Measurements from ENCODE around the gene PGAM5.
A peak's percentile ranks its signal among the peaks of the same experiment; 100 is the strongest.

The PGAM5 gene

GRCh38 chr12:132710405-132711079 lies at the start of gene PGAM5:
TSS of gene PGAM5 (plus strand) at chr12:132710842. CDS start at chr12:132710877, 35 bp downstream.
- Histone ChIP-seq H3K4me1 (ENCODE audit: control insufficient read depth, insufficient read depth, low read length) (peaks cover 5% of the 10 kb centered on the region; the same call in 1 of the 2 replicates), H3K27ac (ENCODE audit: low read depth, low read length) (peak within 1 kb of the TSS; percentile 91), H3K36me3 (ENCODE audit: control insufficient read depth, insufficient read depth, low read length) (peaks cover 17% of the 10 kb centered on the region), H3K9ac (ENCODE audit: low read length) (peak within 1 kb of the TSS; percentile 94), H3K4me3 (ENCODE audit: low read depth, low read length) (peak within 1 kb of the TSS; percentile 92), H3K27me3 (ENCODE audit: control insufficient read depth, insufficient read depth, low read length) (no peaks in the 10 kb centered on the region), H3K9me3 (ENCODE audit: control insufficient read depth, insufficient read depth, low read depth, low read length) (no peaks in the 10 kb centered on the region)

- no peak overlapping the region for H3K9ac ChIP-seq (ENCODE audit: low read length)
These were observed 49.6 kb upstream of the PGAM5 start for GRCh38 chr12:132660996-132661395.

GRCh38 chr12:132661972-132662371 lies 48.7 kb upstream of the PGAM5 start:
- Histone ChIP-seq H3K9me3 (ENCODE audit: control insufficient read depth, insufficient read depth, low read depth, low read length) (no peaks in the 10 kb centered on the region), H3K36me3 (ENCODE audit: control insufficient read depth, insufficient read depth, low read length) (peaks cover 100% of the 10 kb centered on the region), H3K4me3 (ENCODE audit: low read depth, low read length) (no peak overlapping the region), H3K27me3 (ENCODE audit: control insufficient read depth, insufficient read depth, low read length) (no peaks in the 10 kb centered on the region), H3K9ac (ENCODE audit: low read length) (no peak overlapping the region), H3K27ac (ENCODE audit: low read depth, low read length) (no peak overlapping the region), H3K4me1 (ENCODE audit: control insufficient read depth, insufficient read depth, low read length) (no peaks in the 10 kb centered on the region)

More at GRCh38 chr12:132660996-132661395, 49.6 kb upstream of the PGAM5 start:
- no peak overlapping the region for H3K27ac ChIP-seq (ENCODE audit: low read depth, low read length)
- H3K27me3 ChIP-seq (ENCODE audit: control insufficient read depth, insufficient read depth, low read length) = no peaks in the 10 kb centered on the region
- peaks cover 100% of the 10 kb centered on the region for H3K36me3 ChIP-seq (ENCODE audit: control insufficient read depth, insufficient read depth, low read length)
- H3K4me1 ChIP-seq (ENCODE audit: control insufficient read depth, insufficient read depth, low read length) = no peaks in the 10 kb centered on the region
- H3K4me3 ChIP-seq (ENCODE audit: low read depth, low read length) = no peak overlapping the region
- no peaks in the 10 kb centered on the region for H3K9me3 ChIP-seq (ENCODE audit: control insufficient read depth, insufficient read depth, low read depth, low read length)

DNA sequence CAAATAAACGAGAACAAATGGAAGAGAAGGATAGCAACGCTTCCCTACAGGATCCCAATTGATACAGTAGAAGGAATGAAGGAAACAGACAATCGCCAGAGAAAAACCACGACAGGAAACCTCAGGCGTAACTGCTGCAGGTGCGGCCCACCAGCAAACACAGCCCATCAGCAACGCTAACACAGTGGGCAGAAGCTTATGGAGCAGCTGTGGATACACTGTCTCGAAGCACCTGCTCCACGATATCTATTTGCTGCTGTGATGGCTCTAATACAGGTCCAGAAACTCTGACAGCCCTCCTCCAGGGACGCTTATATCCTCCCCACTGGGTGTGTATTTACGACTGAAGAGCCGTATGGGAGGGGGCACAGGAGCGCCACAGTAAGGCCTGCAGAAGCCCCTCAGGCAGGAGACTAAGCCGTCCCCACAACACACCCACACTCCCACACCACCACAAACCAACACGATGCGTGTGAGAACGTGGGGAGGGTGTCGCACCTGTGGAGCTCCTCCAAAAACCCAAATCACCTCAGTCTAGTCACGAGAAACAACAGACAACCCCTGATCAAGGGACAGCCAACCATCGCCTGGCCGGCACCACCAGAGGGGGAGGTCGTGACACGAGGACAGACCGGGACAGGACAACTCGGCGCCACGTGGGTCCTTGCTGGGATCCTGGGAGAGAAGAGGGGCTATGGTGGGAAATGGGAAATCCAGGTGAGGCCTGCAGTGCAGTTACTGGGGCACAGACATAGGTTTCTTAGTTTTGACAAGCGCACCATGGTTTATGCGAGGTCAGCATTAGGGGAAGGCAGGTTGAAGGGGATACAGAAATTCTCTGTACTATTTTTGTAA lies 47.5 kb upstream of the PGAM5 start:
- Histone ChIP-seq H3K36me3 (ENCODE audit: control insufficient read depth, insufficient read depth, low read length) (peaks cover 99% of the 10 kb centered on the region), H3K27ac (ENCODE audit: low read depth, low read length) (no peak overlapping the region), H3K4me3 (ENCODE audit: low read depth, low read length) (no peak overlapping the region), H3K4me1 (ENCODE audit: control insufficient read depth, insufficient read depth, low read length) (no peaks in the 10 kb centered on the region), H3K27me3 (ENCODE audit: control insufficient read depth, insufficient read depth, low read length) (no peaks in the 10 kb centered on the region), H3K9ac (ENCODE audit: low read length) (no peak overlapping the region), H3K9me3 (ENCODE audit: control insufficient read depth, insufficient read depth, low read depth, low read length) (no peaks in the 10 kb centered on the region)

- Histone ChIP-seq H3K4me3 (ENCODE audit: low read depth, low read length) (no peak overlapping the region), H3K4me1 (ENCODE audit: control insufficient read depth, insufficient read depth, low read length) (no peaks in the 10 kb centered on the region), H3K9me3 (ENCODE audit: control insufficient read depth, insufficient read depth, low read depth, low read length) (no peaks in the 10 kb centered on the region), H3K9ac (ENCODE audit: low read length) (no peak overlapping the region), H3K27ac (ENCODE audit: low read depth, low read length) (no peak overlapping the region), H3K27me3 (ENCODE audit: control insufficient read depth, insufficient read depth, low read length) (no peaks in the 10 kb centered on the region), H3K36me3 (ENCODE audit: control insufficient read depth, insufficient read depth, low read length) (peaks cover 99% of the 10 kb centered on the region)
These were observed 46.2 kb upstream of the PGAM5 start for GRCh38 chr12:132664206-132665148.

DNA sequence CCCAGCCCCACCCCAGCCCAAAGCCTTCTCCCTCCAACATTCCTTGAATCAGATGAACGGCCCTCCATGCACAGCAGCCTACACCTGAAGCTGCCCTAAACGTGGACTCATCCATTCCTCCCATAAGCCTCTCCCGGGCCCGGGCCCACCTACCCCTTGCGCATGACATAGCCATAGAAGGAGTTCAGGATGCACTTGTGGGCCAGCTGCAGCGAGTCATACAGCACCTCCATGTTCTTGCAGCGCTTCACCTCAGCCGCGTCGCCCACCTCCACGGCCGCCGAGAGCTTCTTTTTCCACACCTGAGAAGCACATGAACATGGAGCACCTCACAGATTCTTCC lies 45.5 kb upstream of the PGAM5 start:
- Histone ChIP-seq H3K27me3 (ENCODE audit: control insufficient read depth, insufficient read depth, low read length) (no peaks in the 10 kb centered on the region), H3K4me1 (ENCODE audit: control insufficient read depth, insufficient read depth, low read length) (no peaks in the 10 kb centered on the region), H3K36me3 (ENCODE audit: control insufficient read depth, insufficient read depth, low read length) (peaks cover 98% of the 10 kb centered on the region), H3K27ac (ENCODE audit: low read depth, low read length) (no peak overlapping the region), H3K4me3 (ENCODE audit: low read depth, low read length) (no peak overlapping the region), H3K9me3 (ENCODE audit: control insufficient read depth, insufficient read depth, low read depth, low read length) (no peaks in the 10 kb centered on the region), H3K9ac (ENCODE audit: low read length) (no peak overlapping the region)

DNA sequence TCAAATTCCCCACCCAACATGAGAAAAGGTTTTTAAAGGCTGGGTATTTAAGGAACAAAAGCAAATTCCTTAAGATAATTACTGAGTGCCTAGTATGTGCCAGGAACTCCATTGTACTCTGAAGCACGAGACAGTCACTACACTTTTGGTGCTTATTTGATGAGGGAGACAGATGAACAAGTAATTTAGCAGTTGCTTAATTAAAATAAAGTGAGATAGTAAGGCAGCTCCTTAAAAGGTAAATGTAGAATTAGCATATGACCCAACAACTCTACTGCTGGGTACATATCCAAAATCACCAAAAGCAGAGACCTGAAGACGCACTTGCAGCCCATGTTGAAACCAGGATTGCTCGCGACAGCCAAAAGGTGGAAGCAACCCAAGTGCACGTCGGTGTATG lies 44.8 kb upstream of the PGAM5 start:
- H3K27me3 ChIP-seq (ENCODE audit: control insufficient read depth, insufficient read depth, low read length) = no peaks in the 10 kb centered on the region
- no peaks in the 10 kb centered on the region for H3K4me1 ChIP-seq (ENCODE audit: control insufficient read depth, insufficient read depth, low read length)
- no peaks in the 10 kb centered on the region for H3K9me3 ChIP-seq (ENCODE audit: control insufficient read depth, insufficient read depth, low read depth, low read length)
- no peak overlapping the region for H3K9ac ChIP-seq (ENCODE audit: low read length)
- no peak overlapping the region for H3K4me3 ChIP-seq (ENCODE audit: low read depth, low read length)
- no peak overlapping the region for H3K27ac ChIP-seq (ENCODE audit: low read depth, low read length)
- peaks cover 94% of the 10 kb centered on the region for H3K36me3 ChIP-seq (ENCODE audit: control insufficient read depth, insufficient read depth, low read length)

GRCh38 chr12:132668191-132669088 lies 42.2 kb upstream of the PGAM5 start:
- H3K4me1 ChIP-seq (ENCODE audit: control insufficient read depth, insufficient read depth, low read length) = no peaks in the 10 kb centered on the region

GRCh38 chr12:132669166-132669879 lies 41.3 kb upstream of the PGAM5 start:
- no peaks in the 10 kb centered on the region for H3K9me3 ChIP-seq (ENCODE audit: control insufficient read depth, insufficient read depth, low read depth, low read length)
- H3K9ac ChIP-seq (ENCODE audit: low read length) = no peak overlapping the region
- H3K4me1 ChIP-seq (ENCODE audit: control insufficient read depth, insufficient read depth, low read length) = no peaks in the 10 kb centered on the region
- no peaks in the 10 kb centered on the region for H3K27me3 ChIP-seq (ENCODE audit: control insufficient read depth, insufficient read depth, low read length)
- H3K4me3 ChIP-seq (ENCODE audit: low read depth, low read length) = no peak overlapping the region
- H3K27ac ChIP-seq (ENCODE audit: low read depth, low read length) = no peak overlapping the region
- peaks cover 91% of the 10 kb centered on the region for H3K36me3 ChIP-seq (ENCODE audit: control insufficient read depth, insufficient read depth, low read length)

More at GRCh38 chr12:132668191-132669088, 42.2 kb upstream of the PGAM5 start:
- Histone ChIP-seq H3K27ac (ENCODE audit: low read depth, low read length) (no peak overlapping the region), H3K9ac (ENCODE audit: low read length) (no peak overlapping the region), H3K36me3 (ENCODE audit: control insufficient read depth, insufficient read depth, low read length) (peaks cover 92% of the 10 kb centered on the region), H3K9me3 (ENCODE audit: control insufficient read depth, insufficient read depth, low read depth, low read length) (no peaks in the 10 kb centered on the region), H3K27me3 (ENCODE audit: control insufficient read depth, insufficient read depth, low read length) (no peaks in the 10 kb centered on the region), H3K4me3 (ENCODE audit: low read depth, low read length) (no peak overlapping the region)

Measured in HUES6 (cell line).